ENCODE data around the gene ACKR1. TPM values are rescaled to one million over a fixed set of nuclear protein-coding genes. Genes with fewer than 3 reads are reported as not detected.

The ACKR1 gene
- total and polyA plus RNA-seq, 9 donors = 5.6 to 43.0 (median 36.2) TPM

DNA sequence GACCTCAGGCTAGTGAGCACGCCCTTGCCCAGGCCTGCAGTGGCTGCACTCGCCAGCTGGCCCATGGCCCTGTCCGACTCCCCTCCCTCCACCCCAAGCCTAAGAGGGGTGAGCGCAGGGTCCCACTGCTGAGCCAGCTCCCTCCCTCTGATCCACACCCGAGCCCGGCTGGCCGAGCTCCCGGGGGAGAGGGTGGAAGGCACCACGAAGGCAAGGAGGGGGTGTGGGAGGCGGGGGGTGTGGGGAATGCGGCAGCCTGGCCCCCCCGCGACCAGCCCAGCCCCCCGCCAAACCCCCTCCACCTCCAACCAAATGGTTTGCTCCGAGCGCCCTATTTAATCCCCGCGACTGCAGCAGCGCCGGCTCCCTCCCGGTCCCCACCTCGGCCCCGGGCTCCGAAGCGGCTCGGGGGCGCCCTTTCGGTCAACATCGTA, 33.4 kb upstream of the ACKR1 start, which contains the start of gene CADM3:
TSS of gene CADM3 (plus strand) at position 362 of the 434 bp plus-strand sequence. CDS start 151 bp downstream, outside the sequence.
- H3K27ac ChIP-seq = no peak within 1 kb of the TSS
- WGBS, 3 donors = 0 to 12% (median 1%) methylated on average over 7 to 29 of the region's 29 CpGs
- no peaks in the 10 kb centered on the region for H3K27me3 ChIP-seq
- no peaks in the 10 kb centered on the region for H3K4me1 ChIP-seq (ENCODE audit: insufficient read depth)
- H3K36me3 ChIP-seq = no peaks in the 10 kb centered on the region
- H3K4me3 ChIP-seq = no peak within 1 kb of the TSS
- intact Hi-C loops (cut with DNase I) = no loop called here
- DNase-seq = no peak
- peaks cover 0 to 5% of the 10 kb centered on the region in 2 donors for H3K9me3 ChIP-seq
- TF ChIP-seq POLR2A (IDR thresholded peaks at IDR 0.05) (no peak), CTCF (IDR thresholded peaks at IDR 0.05) (no peak), EP300 (IDR thresholded peaks at IDR 0.05) (no peak)

DNA sequence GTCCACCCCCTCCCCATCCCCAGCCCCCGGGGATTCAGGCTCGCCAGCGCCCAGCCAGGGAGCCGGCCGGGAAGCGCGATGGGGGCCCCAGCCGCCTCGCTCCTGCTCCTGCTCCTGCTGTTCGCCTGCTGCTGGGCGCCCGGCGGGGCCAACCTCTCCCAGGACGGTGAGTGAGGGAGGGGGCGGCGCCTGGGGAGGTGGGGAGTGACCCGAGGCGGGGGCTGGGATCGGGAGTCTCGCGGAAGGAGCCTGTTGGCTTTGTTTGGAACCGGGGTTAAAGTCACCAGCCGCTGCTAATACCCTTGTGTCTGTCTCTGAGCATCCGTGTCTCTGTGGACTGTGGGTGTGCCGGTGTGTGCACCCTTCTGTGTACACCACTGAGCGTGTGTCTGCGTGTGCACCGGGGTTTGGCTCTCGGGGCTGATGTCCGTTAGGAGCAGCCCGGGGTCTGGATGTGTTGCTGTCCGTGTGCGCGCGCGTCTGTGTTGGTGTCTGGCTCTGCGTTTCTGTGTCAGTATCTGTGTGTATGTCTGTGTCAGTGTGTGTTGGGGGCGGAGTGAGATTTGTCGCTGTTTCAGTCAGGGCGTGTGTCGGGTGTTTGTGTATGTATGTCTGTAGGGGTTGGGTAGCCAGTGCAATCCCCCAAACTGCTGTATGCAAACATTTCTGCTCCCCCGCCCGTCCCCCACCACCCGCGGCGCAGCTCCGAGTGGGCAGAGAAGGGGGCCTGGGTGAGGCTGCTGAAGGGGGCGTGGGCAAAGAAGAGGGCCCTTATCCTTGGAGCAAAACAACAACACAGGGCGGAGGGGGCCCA, 32.8 kb upstream of the ACKR1 start:
- Histone ChIP-seq H3K9me3 (peaks cover 0 to 5% of the 10 kb centered on the region in 2 donors), H3K4me1 (ENCODE audit: insufficient read depth) (no peaks in the 10 kb centered on the region), H3K4me3 (no peak overlapping the region), H3K36me3 (no peaks in the 10 kb centered on the region), H3K27me3 (no peaks in the 10 kb centered on the region), H3K27ac (no peak overlapping the region)
- WGBS, 3 donors = 0 to 1% (median 1%) methylated on average over 27 to 49 of the region's 49 CpGs
- intact Hi-C loops (cut with DNase I) = no loop called here
- no peak for DNase-seq
- TF ChIP-seq CTCF (IDR thresholded peaks at IDR 0.05) (no peak), POLR2A (IDR thresholded peaks at IDR 0.05) (no peak), EP300 (IDR thresholded peaks at IDR 0.05) (no peak)

DNA sequence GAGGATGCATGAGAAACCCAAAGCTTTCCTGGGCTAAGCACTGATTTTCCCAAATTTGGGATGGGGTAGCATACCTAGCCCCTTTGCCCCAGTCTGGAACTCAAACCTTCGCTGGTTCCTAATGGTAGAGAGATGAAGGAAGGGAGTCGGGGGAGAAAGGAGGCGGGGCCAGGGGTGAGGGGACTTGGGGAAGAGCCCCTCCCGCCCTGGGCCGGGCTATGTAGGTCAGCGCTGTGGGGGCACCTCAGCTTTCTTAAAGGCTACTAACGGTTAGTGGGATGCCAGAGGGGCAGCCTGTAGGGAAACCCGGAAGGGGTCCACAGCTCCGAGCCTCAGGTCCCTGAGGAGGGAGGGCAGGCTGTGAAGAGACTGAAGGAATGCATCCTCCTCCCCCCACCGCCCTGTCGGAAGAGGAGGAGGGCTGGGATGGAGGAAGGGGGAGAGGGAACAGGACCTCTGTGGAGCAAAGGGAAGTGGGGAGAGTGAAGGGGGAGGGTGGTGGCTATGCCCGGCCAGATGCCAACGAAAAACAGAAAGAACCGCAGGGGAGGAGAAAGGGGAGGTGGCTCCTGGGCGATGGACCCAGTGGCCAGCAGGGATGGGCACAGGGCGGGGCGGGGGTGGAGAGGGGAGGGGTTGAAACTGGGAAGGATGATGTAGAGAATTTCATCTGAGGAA, 31.9 kb upstream of the ACKR1 start:
- Histone ChIP-seq H3K4me1 (ENCODE audit: insufficient read depth) (no peaks in the 10 kb centered on the region), H3K9me3 (peaks cover 0 to 5% of the 10 kb centered on the region in 2 donors), H3K27me3 (no peaks in the 10 kb centered on the region), H3K4me3 (no peak overlapping the region), H3K27ac (no peak overlapping the region), H3K36me3 (no peaks in the 10 kb centered on the region)
- DNase-seq = no peak
- TF ChIP-seq EP300 (IDR thresholded peaks at IDR 0.05) (no peak), POLR2A (IDR thresholded peaks at IDR 0.05) (no peak), CTCF (IDR thresholded peaks at IDR 0.05) (no peak)
- WGBS, 3 donors = 1 to 2% (median 1%) methylated on average over 17 of the region's 17 CpGs
- intact Hi-C loops (cut with DNase I) = no loop called here

DNA sequence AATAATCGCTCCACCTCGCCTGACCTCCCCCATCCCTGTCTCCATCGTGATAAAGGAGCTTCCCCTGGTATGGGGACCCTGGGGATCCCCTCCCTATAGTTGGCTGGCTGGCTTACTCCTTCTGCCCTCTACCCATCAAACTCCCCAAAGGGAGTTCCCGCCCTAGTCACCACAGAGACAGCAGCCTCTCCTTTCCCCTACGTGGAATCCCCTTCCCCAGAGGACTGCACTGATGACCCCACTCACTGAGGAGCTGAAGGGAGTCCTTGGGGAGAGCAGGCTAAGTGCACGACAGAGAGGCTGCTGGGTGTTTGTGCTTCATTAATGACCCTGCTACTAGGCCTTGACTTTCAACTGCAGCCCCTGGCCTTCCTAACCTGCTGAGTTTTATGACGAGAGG, 31.4 kb upstream of the ACKR1 start:
- Histone ChIP-seq H3K9me3 (peaks cover 0 to 5% of the 10 kb centered on the region in 2 donors), H3K4me3 (no peak overlapping the region), H3K4me1 (ENCODE audit: insufficient read depth) (no peaks in the 10 kb centered on the region), H3K27ac (no peak overlapping the region), H3K36me3 (no peaks in the 10 kb centered on the region), H3K27me3 (no peaks in the 10 kb centered on the region)
- intact Hi-C loops (cut with DNase I) = no loop called here
- no peak for DNase-seq
- TF ChIP-seq POLR2A (IDR thresholded peaks at IDR 0.05) (no peak), CTCF (IDR thresholded peaks at IDR 0.05) (no peak), EP300 (IDR thresholded peaks at IDR 0.05) (no peak)
- WGBS, 3 donors = 13 to 26% (median 17%) methylated on average over 7 of the region's 7 CpGs
